ENCODE results near the gene PCDHA6.
"Not testable (repeated sequence)": the region's sequence is repeated elsewhere in the genome, so short reads cannot be mapped to it uniquely, and the experiment has no call there.

- TF ChIP-seq CTCF, POLR2A (IDR thresholded peaks at IDR 0.05): not testable (repeated sequence)
Observed at GRCh38 chr5:140834439-140835008, 6.8 kb downstream of the PCDHA6 start.
